K562 treated with DMSO at 1 percent for 4 hours (cell line): Measurements from ENCODE around the gene TMEM183A. TPM values are rescaled to one million over a fixed set of nuclear protein-coding genes. Genes with fewer than 3 reads are reported as not detected.

Source experiments
- total RNA-seq: library from RNA; unstranded; fragments of 300-600 nt; gene quantifications from 2 replicates; pipeline ENCODE4 v1.2.3, GENCODE V29; 2022; ENCODE audit not compliant: insufficient read depth

The TMEM183A gene
- total RNA-seq: 68.4 and 76.7 TPM in 2 replicates

GRCh38 chr1:203006948-203007871, at the start of gene TMEM183A:
TSS of gene TMEM183A (plus strand) at chr1:203007374. CDS start at chr1:203007466, 92 bp downstream.

DNA sequence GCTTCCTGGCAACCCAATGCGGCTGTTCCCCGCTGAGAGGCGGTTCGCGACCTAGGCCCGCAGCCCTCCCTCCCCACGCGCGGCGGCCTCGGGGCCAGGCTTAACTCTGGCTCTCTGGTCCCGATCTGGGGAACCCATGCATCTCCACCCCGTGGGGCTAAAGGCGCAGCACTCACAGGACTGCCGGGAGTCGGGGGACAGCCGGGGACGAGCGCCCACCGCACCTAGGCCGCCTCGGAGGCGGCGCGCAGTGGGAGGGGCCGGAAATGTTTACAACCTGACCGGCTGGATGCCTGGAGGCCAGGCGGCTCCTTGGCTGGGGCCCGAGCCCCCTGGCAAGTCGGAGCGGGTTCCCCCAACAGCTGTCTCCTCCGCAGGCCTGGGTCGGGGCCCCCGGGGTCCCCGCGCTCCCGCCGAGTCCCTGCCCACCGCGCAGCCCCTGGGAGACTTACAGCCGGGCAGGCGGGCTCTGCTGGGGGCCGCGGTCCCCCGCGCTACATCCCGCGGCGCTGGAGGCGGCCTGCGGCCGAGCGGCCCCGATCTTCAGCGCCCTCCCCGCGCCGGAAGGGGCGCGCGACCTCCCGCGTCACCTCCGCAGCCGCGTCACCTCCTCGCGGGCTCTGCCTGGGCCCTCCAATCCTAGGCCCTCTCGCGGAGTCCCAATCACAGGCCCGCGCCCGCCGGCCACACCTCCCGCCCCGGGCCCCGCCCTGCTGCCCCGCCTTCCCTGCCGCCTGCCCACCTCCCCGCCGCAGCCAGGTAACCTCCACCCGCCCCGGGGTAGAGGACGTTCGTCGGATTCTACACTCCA, 49.2 kb upstream of the TMEM183A start, which contains the start of gene ADIPOR1:
Gene ADIPOR1 (minus strand): TSS at position 580 of the 811 bp plus-strand sequence. CDS start 7,242 bp downstream, outside the sequence.

GRCh38 chr1:203026031-203026665, 19.0 kb downstream of the TMEM183A start, which contains the start of gene PPFIA4:
TSS of gene PPFIA4 (plus strand) at chr1:203026491. CDS start at chr1:203039009, 12,518 bp downstream.

Other genes starting within 250 kb of the TMEM183A start
- gene KDM5B, start 199.0 kb upstream of the TMEM183A start, total RNA-seq: 22.2 and 23.9 TPM in 2 replicates
- gene PCAT6, start 196.4 kb upstream of the TMEM183A start, total RNA-seq: 2.8 TPM in 1 of 2 replicates, not detected in the other
- 12.4 and 19.4 TPM in 2 replicates for gene RABIF, start 118.2 kb upstream of the TMEM183A start, total RNA-seq
- 17.4 and 19.4 TPM in 2 replicates for gene KLHL12, start 80.1 kb upstream of the TMEM183A start, total RNA-seq
- 104 and 111 TPM in 2 replicates for gene ADIPOR1, start 49.1 kb upstream of the TMEM183A start, total RNA-seq
- 33.2 and 34.9 TPM in 2 replicates for gene CYB5R1, start 40.1 kb upstream of the TMEM183A start, total RNA-seq
- gene PPFIA4, start 19.1 kb downstream of the TMEM183A start, total RNA-seq: 1.2 and 3.1 TPM in 2 replicates
- not detected in 2 replicates for gene MYOG, start 78.6 kb downstream of the TMEM183A start, total RNA-seq
- gene ADORA1, start 120.4 kb downstream of the TMEM183A start, total RNA-seq: not detected in 2 replicates
- gene MYBPH, start 168.5 kb downstream of the TMEM183A start, total RNA-seq: not detected in 2 replicates
- 0.75 TPM in 1 of 2 replicates, not detected in the other for gene CHI3L1, start 179.3 kb downstream of the TMEM183A start, total RNA-seq
- gene CHIT1, start 222.3 kb downstream of the TMEM183A start, total RNA-seq: not detected in 2 replicates